ENCODE measurements around the gene DDX47. TPM values are rescaled to one million over a fixed set of nuclear protein-coding genes. Genes with fewer than 3 reads are reported as not detected.
"Not testable (repeated sequence)": the region's sequence is repeated elsewhere in the genome, so short reads cannot be mapped to it uniquely, and the experiment has no call there.

DDX47 gene
- total and polyA plus RNA-seq, 2 of the 13 experiments (the other 11 are each of a cell fraction or from before 2014, with no cell fraction given) = 48.5 to 78.7 TPM

DNA sequence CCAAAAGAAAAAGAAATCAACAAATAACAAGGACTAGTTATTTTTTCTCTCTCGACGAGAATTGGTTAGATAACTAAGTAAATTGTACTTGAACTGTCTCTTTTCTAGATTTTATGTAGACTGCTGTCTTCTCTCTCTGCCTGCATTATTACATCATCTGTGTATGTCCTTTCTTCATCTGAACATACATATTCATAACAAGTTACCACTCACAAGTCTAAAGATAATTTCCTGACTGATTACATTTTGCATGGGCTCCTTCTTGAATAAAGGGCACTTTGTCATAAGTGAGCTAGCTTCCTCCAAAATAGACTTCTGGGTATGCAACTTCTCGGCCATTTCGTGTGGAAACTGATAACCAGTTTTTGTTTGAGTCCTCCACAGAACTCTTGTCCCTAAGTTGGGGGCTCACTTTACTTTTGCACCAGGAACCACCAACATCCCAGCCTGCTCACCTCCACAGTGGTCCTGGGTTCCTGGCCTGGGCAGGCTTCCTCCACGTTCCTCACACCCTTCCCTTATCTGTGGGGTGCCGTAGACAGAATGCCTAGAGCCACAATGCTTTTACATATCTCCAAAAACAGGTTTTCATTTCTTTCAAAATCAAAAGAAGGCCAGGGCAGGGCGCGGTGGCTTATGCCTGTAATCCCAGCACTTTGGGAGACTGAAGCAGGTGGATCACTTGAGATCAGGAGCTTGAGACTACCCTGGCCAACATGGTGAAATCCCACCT lies 6.2 kb upstream of the DDX47 start:
- ATAC-seq (no peak), DNase-seq (ENCODE audit: low spot score) (no peak), FAIRE-seq (no peak)
- ChIA-PET POLR2A (no interaction called here), CTCF (ENCODE audit: low intra/inter-chr PET ratio, low total read pairs) (no interaction called here)
- H3K9me3 ChIP-seq (ENCODE audit: low read length) = no peaks in the 10 kb centered on the region
- H3K27ac ChIP-seq (ENCODE audit: extremely low read length, insufficient read depth, low read length) = no peak overlapping the region
- H3K4me2 ChIP-seq (ENCODE audit: low read depth, low read length) = peak overlapping the region; percentile 7; the same call in 1 of the 2 replicates
- BruUV-seq (replicated peaks) = no TSS peak
- WGBS (ENCODE audit: low lambda C conversion rate) = 19% methylated on average over 8 of the region's 8 CpGs
- H3K27me3 ChIP-seq (ENCODE audit: control insufficient read depth in 1 of 2, insufficient read depth in 2 of 2, low read length in 2 of 2) = no peaks in the 10 kb centered on the region; a peak in 2 of 5 replicates
- no peak overlapping the region for H2AFZ ChIP-seq (ENCODE audit: low read length)
- no peak overlapping the region for H3K9ac ChIP-seq (ENCODE audit: insufficient read depth, low read depth, low read length)
- no peaks in the 10 kb centered on the region for H3K36me3 ChIP-seq (replicated peaks in 1 of 2; ENCODE audit: control insufficient read depth in 1 of 2, insufficient read depth in 2 of 2, low read length in 2 of 2)
- no peaks in the 10 kb centered on the region for H3K79me2 ChIP-seq (ENCODE audit: insufficient read depth, low read length)
- H3K4me1 ChIP-seq (ENCODE audit: insufficient read depth, low read length) = peaks cover 56% of the 10 kb centered on the region
- TF ChIP-seq BORCS8-MEF2B (CRISPR knock-in tag; IDR thresholded peaks at IDR 0.05) = no peak
- TF ChIP-seq CEBPB (IDR thresholded peaks at IDR 0.05; ENCODE audit: borderline replicate concordance, low read depth, low read length) = 0 out of 2 replicates have a peak, but pooled peaks have one; percentile 6
- no peak overlapping the region for H3K4me3 ChIP-seq (replicated peaks in 1 of 3; ENCODE audit: insufficient read depth in 1 of 3, low read depth in 2 of 3, low read length in 3 of 3)
- intact Hi-C loops (cut with micrococcal nuclease; ENCODE audit: unreplicated experiment) = loop anchor here (10.0 kb wide), 1 partner anchor 408 kb away; no protein-coding TSS in a partner anchor
- in situ Hi-C loops (cut with HindIII; ENCODE audit: extremely low pct_ligation_motif_present, low pct_unique_long_range_greater_than_20kb) = no loop called here
- H4K20me1 ChIP-seq (ENCODE audit: insufficient read depth, low read length) = no peaks in the 10 kb centered on the region

DNA sequence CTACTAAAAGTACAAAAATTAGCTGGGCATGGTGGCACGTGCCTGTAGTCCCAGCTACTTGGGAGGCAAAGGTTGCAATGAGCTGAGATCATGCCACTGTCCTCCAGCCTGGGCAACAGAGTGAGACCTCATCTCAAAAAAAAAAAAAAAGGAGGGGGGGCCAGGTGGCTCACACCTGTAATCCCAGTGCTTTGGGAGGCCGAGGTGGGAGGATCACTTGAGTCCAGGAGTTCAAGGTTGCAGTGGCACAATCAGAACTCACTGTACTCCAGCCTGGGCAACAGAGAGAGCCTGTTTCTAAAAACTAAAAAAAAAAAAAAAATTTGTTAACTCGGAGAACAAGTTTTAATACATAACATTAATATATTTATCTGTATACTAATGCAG lies 5.6 kb upstream of the DDX47 start:
- H3K27ac ChIP-seq (ENCODE audit: extremely low read length, insufficient read depth, low read length); DNase-seq (ENCODE audit: low spot score); H3K36me3 ChIP-seq (replicated peaks in 1 of 2; ENCODE audit: control insufficient read depth in 1 of 2, insufficient read depth in 2 of 2, low read length in 2 of 2); H3K9ac ChIP-seq (ENCODE audit: insufficient read depth, low read depth, low read length); CTCF ChIA-PET (ENCODE audit: low intra/inter-chr PET ratio, low total read pairs); FAIRE-seq; H3K27me3 ChIP-seq (ENCODE audit: control insufficient read depth in 1 of 2, insufficient read depth in 2 of 2, low read length in 2 of 2); H3K4me3 ChIP-seq (replicated peaks in 1 of 3; ENCODE audit: insufficient read depth in 1 of 3, low read depth in 2 of 3, low read length in 3 of 3); ATAC-seq; H3K79me2 ChIP-seq (ENCODE audit: insufficient read depth, low read length); POLR2A ChIA-PET; BruUV-seq (replicated peaks); H4K20me1 ChIP-seq (ENCODE audit: insufficient read depth, low read length); H2AFZ ChIP-seq (ENCODE audit: low read length); in situ Hi-C loops (cut with HindIII; ENCODE audit: extremely low pct_ligation_motif_present, low pct_unique_long_range_greater_than_20kb); H3K9me3 ChIP-seq (ENCODE audit: low read length): not testable (repeated sequence)
- intact Hi-C loops (cut with micrococcal nuclease; ENCODE audit: unreplicated experiment) = loop anchor here (10.0 kb wide), 1 partner anchor 407 kb away; no protein-coding TSS in a partner anchor
- peaks cover 59% of the 10 kb centered on the region for H3K4me1 ChIP-seq (ENCODE audit: insufficient read depth, low read length)
- 11% methylated on average over 3 of the region's 3 CpGs for WGBS (ENCODE audit: low lambda C conversion rate)
- peak overlapping the region; percentile 65; the same call in 1 of the 2 replicates for H3K4me2 ChIP-seq (ENCODE audit: low read depth, low read length)
- peak; percentile 68; the same call in 1 of the 2 replicates for TF ChIP-seq ZNF460 (CRISPR knock-in tag; IDR thresholded peaks at IDR 0.05; ENCODE audit: borderline replicate concordance)
- TF ChIP-seq, protein P1, sequence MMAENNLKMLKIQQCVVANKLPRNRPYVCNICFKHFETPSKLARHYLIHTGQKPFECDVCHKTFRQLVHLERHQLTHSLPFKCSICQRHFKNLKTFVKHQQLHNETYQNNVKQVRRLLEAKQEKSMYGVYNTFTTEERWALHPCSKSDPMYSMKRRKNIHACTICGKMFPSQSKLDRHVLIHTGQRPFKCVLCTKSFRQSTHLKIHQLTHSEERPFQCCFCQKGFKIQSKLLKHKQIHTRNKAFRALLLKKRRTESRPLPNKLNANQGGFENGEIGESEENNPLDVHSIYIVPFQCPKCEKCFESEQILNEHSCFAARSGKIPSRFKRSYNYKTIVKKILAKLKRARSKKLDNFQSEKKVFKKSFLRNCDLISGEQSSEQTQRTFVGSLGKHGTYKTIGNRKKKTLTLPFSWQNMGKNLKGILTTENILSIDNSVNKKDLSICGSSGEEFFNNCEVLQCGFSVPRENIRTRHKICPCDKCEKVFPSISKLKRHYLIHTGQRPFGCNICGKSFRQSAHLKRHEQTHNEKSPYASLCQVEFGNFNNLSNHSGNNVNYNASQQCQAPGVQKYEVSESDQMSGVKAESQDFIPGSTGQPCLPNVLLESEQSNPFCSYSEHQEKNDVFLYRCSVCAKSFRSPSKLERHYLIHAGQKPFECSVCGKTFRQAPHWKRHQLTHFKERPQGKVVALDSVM (CRISPR knock-in tag; IDR thresholded peaks at IDR 0.05) = peak; percentile 56; the same call in 1 of the 2 replicates

All from HepG2 (cell line).